NCI-H2081 treated with DMSO at 0.1 percent for 48 hours (cell line): Measurements from ENCODE around the gene UCN2.
A peak's percentile ranks its signal among the peaks of the same experiment; 100 is the strongest.
"Not testable (repeated sequence)": the region's sequence is repeated elsewhere in the genome, so short reads cannot be mapped to it uniquely, and the experiment has no call there.

Source experiments
- DNase-seq: peaks from one replicate; lab custom pipeline; 2025; lab: John Stamatoyannopoulos, UW

The UCN2 gene

DNA sequence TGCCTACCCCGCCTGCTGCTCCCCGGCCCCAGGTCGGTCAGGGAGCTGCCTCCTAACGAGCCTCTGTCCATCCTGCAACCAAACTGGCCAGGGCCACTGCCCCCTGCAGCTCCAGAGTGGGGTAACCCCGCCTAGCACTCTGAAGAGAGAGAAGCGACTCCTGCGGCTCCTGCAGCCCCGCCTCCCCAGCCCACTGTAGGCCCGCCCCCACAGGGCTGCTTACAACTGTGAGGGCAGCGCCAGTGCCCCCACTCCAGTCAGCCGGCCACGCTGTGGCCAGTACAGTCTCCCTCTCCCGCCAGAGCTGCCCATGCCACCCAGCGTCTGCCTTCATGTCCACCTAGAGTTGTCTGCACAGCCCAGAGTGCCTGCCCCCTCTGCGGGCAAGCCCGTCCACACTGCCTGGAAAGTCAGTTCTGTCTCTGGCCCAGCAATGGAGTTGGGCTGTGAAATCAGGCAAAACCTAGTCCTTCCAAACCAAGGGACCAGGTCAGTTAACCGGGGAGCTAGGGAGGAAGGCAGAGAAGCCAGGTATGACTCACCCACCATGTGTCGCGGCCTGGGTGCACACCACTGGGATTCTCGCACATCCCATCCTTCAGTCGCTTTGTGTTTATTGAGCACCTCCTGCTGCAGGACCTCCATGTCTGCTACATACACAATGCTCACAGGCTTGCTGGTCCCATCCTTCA is 2.4 kb downstream of the UCN2 start:
- no peak for DNase-seq

- no peak for DNase-seq
Observed at GRCh38 chr3:48560648-48561018, 2.9 kb downstream of the UCN2 start.

DNA sequence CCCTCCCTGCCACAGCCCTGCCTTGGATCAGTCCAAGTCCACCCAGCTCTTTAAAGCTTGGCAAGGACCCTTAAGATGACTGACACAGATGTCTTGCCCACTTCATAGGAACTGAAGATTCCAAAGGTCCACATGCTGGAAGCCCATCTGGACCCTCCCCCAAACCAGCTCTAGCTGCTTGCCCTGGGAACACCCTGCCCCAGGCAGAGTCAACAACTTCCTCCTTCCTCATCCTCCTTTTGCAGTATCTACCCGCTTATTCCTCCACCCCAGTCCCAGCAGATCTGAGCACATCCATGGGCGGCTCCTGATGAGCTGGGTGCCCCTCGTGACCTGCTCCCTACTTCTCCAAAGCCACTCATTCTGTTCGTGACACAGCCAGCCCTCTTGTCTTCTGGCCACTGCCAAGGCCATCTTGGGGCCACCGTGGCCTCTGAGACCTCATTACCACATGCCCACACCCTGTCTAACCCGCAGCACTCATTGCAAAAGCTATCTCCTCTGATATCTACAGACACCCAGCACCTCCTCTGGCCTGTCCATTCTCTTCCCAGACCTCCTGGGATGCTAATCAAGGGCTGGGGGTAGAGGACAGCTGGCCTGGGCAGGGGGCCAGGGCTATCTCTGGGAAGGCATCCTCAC is 5.0 kb downstream of the UCN2 start:
- no peak for DNase-seq

DNA sequence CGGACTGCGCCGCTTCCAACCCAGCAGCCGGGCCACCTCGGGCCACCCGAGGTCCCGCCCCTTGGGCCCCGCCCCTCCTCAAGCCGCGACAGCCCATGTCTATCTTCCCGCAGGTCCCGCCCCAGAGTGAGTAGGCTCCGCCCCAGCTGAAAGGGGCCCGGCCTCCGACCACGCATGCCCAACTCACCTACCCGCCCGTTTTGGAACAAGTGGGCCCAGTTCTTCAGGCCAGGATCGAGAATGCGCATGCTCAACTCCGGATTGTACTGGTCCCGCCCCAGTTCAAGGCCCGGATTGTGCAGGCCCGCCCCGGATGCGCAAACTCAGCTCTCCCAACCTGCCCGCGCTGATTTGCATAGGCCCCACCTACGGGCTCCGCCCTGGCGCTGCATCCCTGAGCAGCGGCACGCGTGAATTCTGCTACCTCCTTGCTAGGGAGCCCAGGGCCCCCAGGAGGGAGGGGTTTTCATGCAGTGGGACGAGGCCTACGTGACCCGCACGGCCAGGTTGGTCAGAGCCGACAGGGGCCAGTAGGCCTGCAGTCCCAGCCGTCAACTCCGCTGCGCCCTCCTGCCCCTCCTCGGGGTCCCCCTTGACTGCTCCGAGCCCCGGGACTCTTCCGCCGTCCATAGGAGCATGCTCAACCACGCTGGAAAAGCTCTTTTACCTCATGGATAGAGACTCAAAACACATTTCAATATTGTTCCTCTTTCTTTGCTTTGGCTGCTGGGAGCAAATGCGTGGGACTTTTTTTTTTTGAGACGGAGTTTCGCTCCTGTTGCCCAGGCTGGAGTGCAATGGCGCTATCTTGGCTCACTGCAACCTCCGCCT is 6.6 kb downstream of the UCN2 start, which contains the start of gene PFKFB4:
TSS of gene PFKFB4 (minus strand) at position 8 of the 831 bp plus-strand sequence. CDS start 26 bp downstream, outside the sequence.
- peak; percentile 91 for DNase-seq

- DNase-seq, result no peak
Observed at GRCh38 chr3:48555949-48556795, 7.4 kb downstream of the UCN2 start.

DNA sequence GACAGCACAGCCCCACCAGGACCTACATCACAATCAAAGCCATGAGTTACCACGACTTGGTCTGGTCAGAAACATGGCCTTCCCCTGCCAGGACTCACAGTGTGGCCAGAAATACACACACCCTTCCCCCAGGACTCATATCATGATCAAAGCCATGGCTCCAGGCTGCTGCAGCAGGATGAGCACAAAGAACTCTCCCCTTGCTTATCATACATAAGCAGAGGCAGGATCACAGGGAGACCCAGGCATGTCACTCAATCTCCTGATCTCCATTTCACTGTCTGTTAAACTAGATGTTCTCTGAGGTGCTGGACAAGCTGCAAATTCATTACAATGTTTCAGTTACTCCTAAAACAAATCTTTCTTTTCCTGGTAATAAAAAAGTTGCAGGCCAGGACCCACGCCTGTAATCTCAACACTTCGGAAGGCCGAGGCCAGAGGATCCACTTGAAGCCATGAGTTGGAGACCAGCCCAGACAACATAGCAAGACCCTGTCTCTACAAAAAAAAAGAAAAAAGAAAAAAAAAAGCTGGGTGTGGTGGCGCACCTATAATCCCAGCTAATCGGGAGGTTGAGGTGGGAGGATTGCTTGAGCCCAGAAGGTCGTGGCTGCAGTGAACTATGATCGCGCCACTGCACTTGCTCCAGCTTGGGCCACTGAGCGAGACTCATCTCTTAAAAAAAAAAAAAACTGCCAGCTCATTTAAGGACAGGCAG is 8.2 kb downstream of the UCN2 start:
- DNase-seq, result no peak

GRCh38 chr3:48553886-48554845 is 9.4 kb downstream of the UCN2 start:
- DNase-seq, result no peak

DNA sequence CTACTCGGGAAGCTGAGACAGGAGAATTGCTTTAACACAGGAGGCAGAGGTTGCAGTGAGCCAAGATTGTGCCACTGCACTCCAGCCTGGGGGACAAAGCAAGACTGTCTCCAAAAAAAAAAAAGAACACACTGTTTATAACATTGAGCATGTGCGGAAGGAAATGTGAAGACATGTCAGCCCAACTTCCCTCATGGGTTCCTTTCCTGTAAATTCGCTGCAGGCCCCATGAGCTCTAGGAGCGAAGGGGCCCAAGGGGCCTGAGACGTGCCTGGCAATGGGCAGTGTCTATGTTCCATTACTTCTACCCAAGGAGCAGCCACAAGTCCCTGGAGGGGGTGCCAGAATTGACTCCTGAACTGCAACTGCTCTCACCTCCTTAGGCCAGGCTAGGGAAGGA is 10.2 kb downstream of the UCN2 start:
- no peak for DNase-seq

DNA sequence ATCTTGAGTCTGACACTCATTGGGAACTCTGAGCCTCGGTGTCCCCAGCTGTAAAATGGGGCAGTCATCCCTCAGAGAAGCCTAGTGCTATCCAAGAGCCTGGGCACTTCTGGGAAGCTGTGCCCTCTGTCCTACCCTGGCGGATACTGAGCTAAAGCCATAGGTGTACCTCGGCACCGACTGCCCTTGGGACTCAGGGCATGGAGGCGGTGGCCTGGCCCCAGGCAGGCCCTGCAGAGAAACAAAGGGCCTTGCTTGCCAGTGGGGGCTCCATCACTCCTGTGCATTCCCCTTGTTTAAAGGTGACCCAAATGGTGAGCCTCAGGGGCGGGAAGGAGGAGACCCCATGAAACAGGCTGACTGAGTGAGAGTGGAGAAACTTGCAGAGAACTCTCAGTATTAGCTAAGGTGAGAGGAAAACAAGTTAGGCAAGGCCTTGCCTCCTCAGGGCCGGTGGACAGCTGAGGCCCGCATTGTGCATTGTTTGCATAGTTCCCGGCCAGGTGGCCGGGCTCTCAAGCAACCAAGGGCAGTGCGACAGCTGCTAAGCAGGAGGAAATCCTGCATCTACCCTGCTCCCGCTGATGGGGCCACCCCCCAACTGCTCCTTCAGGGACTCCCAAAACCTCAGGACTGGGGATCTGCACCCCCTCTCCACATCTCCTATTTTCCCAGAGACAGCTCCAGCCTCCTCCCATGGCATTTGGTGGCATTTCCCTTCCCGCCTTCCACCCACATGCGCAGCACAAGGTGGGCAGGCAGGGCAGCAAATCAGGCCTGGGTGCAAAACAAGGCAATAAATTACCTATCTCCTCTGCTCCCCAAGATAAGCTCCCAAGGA is 11.2 kb downstream of the UCN2 start:
- DNase-seq, result no peak

GRCh38 chr3:48551651-48552050 is 11.9 kb downstream of the UCN2 start:
- DNase-seq, result not testable (repeated sequence)

GRCh38 chr3:48548729-48549705 is 14.6 kb downstream of the UCN2 start:
- DNase-seq, result no peak

- no peak for DNase-seq
Observed at GRCh38 chr3:48548126-48548525, 15.5 kb downstream of the UCN2 start.

- no peak for DNase-seq
Observed at GRCh38 chr3:48546203-48546829, 17.3 kb downstream of the UCN2 start.

DNA sequence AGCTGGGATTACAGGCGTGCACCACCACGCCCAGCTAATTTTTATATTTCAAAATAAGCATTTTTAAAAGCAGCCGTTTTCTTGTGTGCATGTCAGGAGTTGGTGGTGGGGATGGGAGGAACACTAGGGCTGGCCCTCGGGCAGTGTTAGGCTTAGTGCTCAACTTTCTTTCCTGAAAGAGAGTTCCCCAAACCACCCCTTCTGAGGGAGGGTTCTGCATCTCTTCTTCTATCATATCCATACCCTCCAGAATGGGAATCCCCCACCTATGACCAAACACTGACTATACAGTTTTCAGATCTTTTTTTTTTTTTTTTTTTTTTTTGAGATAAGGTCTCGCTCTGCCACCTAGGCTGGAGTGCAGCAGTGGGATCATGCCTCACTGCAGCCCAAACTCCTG is 19.4 kb downstream of the UCN2 start:
- DNase-seq, result no peak

GRCh38 chr3:48543271-48543866 is 20.2 kb downstream of the UCN2 start:
- DNase-seq, result no peak

DNA sequence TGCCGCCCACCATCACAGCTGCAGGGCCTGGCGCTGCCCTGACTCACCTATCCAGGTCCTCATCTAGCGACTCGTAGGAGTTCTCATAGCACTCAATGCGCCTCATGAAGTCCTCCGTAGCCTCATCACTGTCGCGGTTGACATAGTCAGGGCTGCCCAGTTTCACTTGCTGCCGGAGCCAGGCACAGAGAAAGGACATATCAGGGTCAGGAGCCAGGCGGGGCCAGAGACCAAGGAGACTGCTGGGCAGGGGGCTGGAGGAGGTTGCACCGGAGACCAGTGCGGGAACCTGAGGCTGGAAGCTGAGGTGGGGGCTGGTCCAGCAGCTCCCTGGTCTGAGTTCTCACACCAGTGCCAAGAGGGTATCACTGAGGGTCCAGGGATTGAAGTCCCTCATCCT is 25.1 kb downstream of the UCN2 start:
- DNase-seq, result no peak

- no peak for DNase-seq
Observed at GRCh38 chr3:48536785-48537184, 26.8 kb downstream of the UCN2 start.
